Measurements from ENCODE around the gene TNRC6C.

TNRC6C gene

GRCh38 chr17:78031435-78031834, 72.9 kb downstream of the TNRC6C start:
- peaks cover 6% of the 10 kb centered on the region; the same call in 1 of the 2 replicates for H3K4me1 ChIP-seq (ENCODE audit: insufficient read depth, low read length)
- TF ChIP-seq CTCF (IDR thresholded peaks at IDR 0.05; ENCODE audit: borderline replicate concordance, extremely low read depth, low read length, poor library complexity, severe bottlenecking): no peak
- TF ChIP-seq EZH2 (IDR thresholded peaks at IDR 0.05; ENCODE audit: borderline replicate concordance, low read depth, low read length, severe bottlenecking): no peak
- peaks cover 9% of the 10 kb centered on the region for H3K79me2 ChIP-seq (ENCODE audit: insufficient read depth, low read length)
- peaks cover 80% of the 10 kb centered on the region for H3K36me3 ChIP-seq (ENCODE audit: insufficient read depth, low read length)
- ATAC-seq (ENCODE audit: insufficient read depth, low read depth) (no peak), DNase-seq (no peak)
- H2AFZ ChIP-seq (ENCODE audit: low read depth, low read length): no peak overlapping the region
- no peak overlapping the region for H3K4me3 ChIP-seq (ENCODE audit: low read depth in 1 of 2, low read length in 2 of 2)
- no peaks in the 10 kb centered on the region for H3K9me3 ChIP-seq (ENCODE audit: insufficient read depth, low read length, severe bottlenecking)
- H3K4me2 ChIP-seq (ENCODE audit: insufficient read depth, low read length): no peak overlapping the region
- no peak overlapping the region for H3K9ac ChIP-seq (ENCODE audit: low read depth, low read length)
- peaks cover 4% of the 10 kb centered on the region for H4K20me1 ChIP-seq (ENCODE audit: insufficient read depth, low read length)
- no peaks in the 10 kb centered on the region for H3K27me3 ChIP-seq (ENCODE audit: insufficient read depth, low read length, poor library complexity)
- H3K27ac ChIP-seq (ENCODE audit: low read length): no peak overlapping the region

GRCh38 chr17:78032166-78032565, 73.7 kb downstream of the TNRC6C start:
- Histone ChIP-seq H3K36me3 (ENCODE audit: insufficient read depth, low read length) (peaks cover 81% of the 10 kb centered on the region), H3K9me3 (ENCODE audit: insufficient read depth, low read length, severe bottlenecking) (no peaks in the 10 kb centered on the region), H3K79me2 (ENCODE audit: insufficient read depth, low read length) (peaks cover 8% of the 10 kb centered on the region), H3K4me3 (ENCODE audit: low read depth in 1 of 2, low read length in 2 of 2) (no peak overlapping the region), H3K27me3 (ENCODE audit: insufficient read depth, low read length, poor library complexity) (no peaks in the 10 kb centered on the region), H3K9ac (ENCODE audit: low read depth, low read length) (no peak overlapping the region), H4K20me1 (ENCODE audit: insufficient read depth, low read length) (peaks cover 4% of the 10 kb centered on the region), H3K27ac (ENCODE audit: low read length) (no peak overlapping the region), H2AFZ (ENCODE audit: low read depth, low read length) (no peak overlapping the region), H3K4me1 (ENCODE audit: insufficient read depth, low read length) (peaks cover 6% of the 10 kb centered on the region; the same call in 1 of the 2 replicates), H3K4me2 (ENCODE audit: insufficient read depth, low read length) (no peak overlapping the region)
- TF ChIP-seq EZH2 (IDR thresholded peaks at IDR 0.05; ENCODE audit: borderline replicate concordance, low read depth, low read length, severe bottlenecking): no peak
- TF ChIP-seq CTCF (IDR thresholded peaks at IDR 0.05; ENCODE audit: borderline replicate concordance, extremely low read depth, low read length, poor library complexity, severe bottlenecking): no peak
- no peak for ATAC-seq (ENCODE audit: insufficient read depth, low read depth)
- no peak for DNase-seq

GRCh38 chr17:78034429-78035091, 76.1 kb downstream of the TNRC6C start:
- Histone ChIP-seq H3K27ac (ENCODE audit: low read length) (no peak overlapping the region), H4K20me1 (ENCODE audit: insufficient read depth, low read length) (peaks cover 2% of the 10 kb centered on the region), H3K79me2 (ENCODE audit: insufficient read depth, low read length) (0 out of 2 replicates have a peak, but pooled peaks cover 2% of the 10 kb centered on the region), H3K4me3 (ENCODE audit: low read depth in 1 of 2, low read length in 2 of 2) (no peak overlapping the region), H3K27me3 (ENCODE audit: insufficient read depth, low read length, poor library complexity) (no peaks in the 10 kb centered on the region), H3K9me3 (ENCODE audit: insufficient read depth, low read length, severe bottlenecking) (no peaks in the 10 kb centered on the region), H3K36me3 (ENCODE audit: insufficient read depth, low read length) (peaks cover 81% of the 10 kb centered on the region), H3K4me1 (ENCODE audit: insufficient read depth, low read length) (no peaks in the 10 kb centered on the region), H3K9ac (ENCODE audit: low read depth, low read length) (no peak overlapping the region), H2AFZ (ENCODE audit: low read depth, low read length) (no peak overlapping the region), H3K4me2 (ENCODE audit: insufficient read depth, low read length) (no peak overlapping the region)
- DNase-seq: no peak
- no peak for ATAC-seq (ENCODE audit: insufficient read depth, low read depth)
- no peak for TF ChIP-seq EZH2 (IDR thresholded peaks at IDR 0.05; ENCODE audit: borderline replicate concordance, low read depth, low read length, severe bottlenecking)
- TF ChIP-seq CTCF (IDR thresholded peaks at IDR 0.05; ENCODE audit: borderline replicate concordance, extremely low read depth, low read length, poor library complexity, severe bottlenecking): no peak
